ENCODE measurements around the gene ARHGAP32. TPM values are rescaled to one million over a fixed set of nuclear protein-coding genes. Genes with fewer than 3 reads are reported as not detected.
A peak's percentile ranks its signal among the peaks of the same experiment; 100 is the strongest.

Gene ARHGAP32
- total RNA-seq, 2 experiments from 2014 or later: 8.7 to 10.0 TPM

DNA sequence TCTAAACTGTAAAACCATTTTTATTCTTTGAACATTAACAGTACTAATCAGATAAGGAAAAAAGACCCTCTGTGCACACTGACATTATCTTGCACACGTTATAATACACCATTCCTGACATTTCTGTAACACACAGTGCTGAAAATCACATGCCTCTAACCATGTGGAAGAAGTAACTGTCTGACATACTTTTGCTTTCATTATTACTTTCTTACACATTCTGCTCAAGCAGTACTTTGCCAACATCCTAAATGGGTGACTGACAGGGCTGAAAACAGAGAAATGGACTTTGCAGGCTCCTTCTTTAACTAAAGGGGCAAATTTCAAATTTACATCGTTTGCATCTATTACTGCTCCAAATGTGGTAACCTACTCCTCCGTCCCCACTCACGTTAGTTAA is 226.6 kb downstream of the ARHGAP32 start:
- ATAC-seq (ENCODE audit: poor library complexity) (no peak), DNase-seq (peak in 1 of 14 experiments; percentile 35)
- Histone ChIP-seq H3K36me3 (ENCODE audit: insufficient read depth, low read length) (peaks cover 3% of the 10 kb centered on the region), H3K4me3 (ENCODE audit: low read length) (no peak overlapping the region), H3K9me3 (ENCODE audit: control insufficient read depth in 1 of 2, insufficient read depth in 1 of 2, low read length in 2 of 2) (no peaks in the 10 kb centered on the region), H3K27me3 (ENCODE audit: control insufficient read depth in 1 of 2, insufficient read depth in 2 of 2, low read length in 2 of 2) (no peaks in the 10 kb centered on the region), H3K27ac (ENCODE audit: low read depth in 1 of 2, low read length in 2 of 2) (no peak overlapping the region), H3K4me1 (ENCODE audit: insufficient read depth, low read length) (peaks cover under 1% of the 10 kb centered on the region)
- Mint-ChIP-seq H3K4me1 (ENCODE audit: low read depth) (peaks cover 15% of the 10 kb centered on the region), H3K9me3 (no peaks in the 10 kb centered on the region), H3K27me3 (no peaks in the 10 kb centered on the region), H3K27ac (no peak overlapping the region), H3K36me3 (ENCODE audit: low read depth) (peaks cover 19% of the 10 kb centered on the region), H3K4me3 (no peak overlapping the region)
- CTCF ChIA-PET: no interaction called here
- TF ChIP-seq, protein P1, sequence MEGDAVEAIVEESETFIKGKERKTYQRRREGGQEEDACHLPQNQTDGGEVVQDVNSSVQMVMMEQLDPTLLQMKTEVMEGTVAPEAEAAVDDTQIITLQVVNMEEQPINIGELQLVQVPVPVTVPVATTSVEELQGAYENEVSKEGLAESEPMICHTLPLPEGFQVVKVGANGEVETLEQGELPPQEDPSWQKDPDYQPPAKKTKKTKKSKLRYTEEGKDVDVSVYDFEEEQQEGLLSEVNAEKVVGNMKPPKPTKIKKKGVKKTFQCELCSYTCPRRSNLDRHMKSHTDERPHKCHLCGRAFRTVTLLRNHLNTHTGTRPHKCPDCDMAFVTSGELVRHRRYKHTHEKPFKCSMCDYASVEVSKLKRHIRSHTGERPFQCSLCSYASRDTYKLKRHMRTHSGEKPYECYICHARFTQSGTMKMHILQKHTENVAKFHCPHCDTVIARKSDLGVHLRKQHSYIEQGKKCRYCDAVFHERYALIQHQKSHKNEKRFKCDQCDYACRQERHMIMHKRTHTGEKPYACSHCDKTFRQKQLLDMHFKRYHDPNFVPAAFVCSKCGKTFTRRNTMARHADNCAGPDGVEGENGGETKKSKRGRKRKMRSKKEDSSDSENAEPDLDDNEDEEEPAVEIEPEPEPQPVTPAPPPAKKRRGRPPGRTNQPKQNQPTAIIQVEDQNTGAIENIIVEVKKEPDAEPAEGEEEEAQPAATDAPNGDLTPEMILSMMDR (IDR thresholded peaks at IDR 0.05): no peak
- POLR2A ChIA-PET: no interaction called here
- intact Hi-C loops (cut with DNase I, micrococcal nuclease): no loop called here

DNA sequence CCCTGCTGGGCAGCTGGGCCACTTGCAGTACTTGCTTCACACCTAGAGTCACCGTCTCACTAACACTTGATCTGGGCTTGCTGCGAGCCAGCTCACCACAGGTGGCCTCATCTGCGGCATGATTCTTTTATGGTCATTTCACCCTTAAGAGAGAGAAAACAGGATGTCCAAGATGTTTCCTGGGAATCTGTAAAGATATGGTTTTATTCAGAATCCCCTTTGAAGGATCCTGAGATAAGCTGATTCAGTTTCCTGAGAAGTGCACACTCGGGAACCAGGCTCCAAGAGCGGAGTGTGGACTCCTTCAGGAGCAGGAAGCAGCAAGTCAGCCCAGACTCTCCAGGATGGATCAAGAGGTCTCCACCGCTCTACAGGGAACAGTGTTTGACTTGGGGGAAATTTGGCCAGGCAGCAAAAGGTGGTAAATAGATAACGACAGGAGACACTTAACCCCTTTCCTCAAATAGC is 227.6 kb downstream of the ARHGAP32 start:
- ChIA-PET CTCF (no interaction called here), POLR2A (no interaction called here)
- intact Hi-C loops (cut with DNase I, micrococcal nuclease): no loop called here
- H3K27ac ChIP-seq (ENCODE audit: low read depth in 1 of 2, low read length in 2 of 2): no peak overlapping the region
- DNase-seq (no peak), ATAC-seq (ENCODE audit: poor library complexity) (no peak)
- no peaks in the 10 kb centered on the region for H3K4me1 ChIP-seq (ENCODE audit: insufficient read depth, low read length)
- TF ChIP-seq, protein P1 (IDR thresholded peaks at IDR 0.05): no peak
- Mint-ChIP-seq H3K27ac (no peak overlapping the region), H3K27me3 (no peaks in the 10 kb centered on the region), H3K4me3 (no peak overlapping the region), H3K4me1 (ENCODE audit: low read depth) (peaks cover 15% of the 10 kb centered on the region), H3K36me3 (ENCODE audit: low read depth) (peaks cover 9% of the 10 kb centered on the region), H3K9me3 (no peaks in the 10 kb centered on the region)
- H3K27me3 ChIP-seq (ENCODE audit: control insufficient read depth in 1 of 2, insufficient read depth in 2 of 2, low read length in 2 of 2): no peaks in the 10 kb centered on the region
- H3K36me3 ChIP-seq (ENCODE audit: insufficient read depth, low read length): no peaks in the 10 kb centered on the region
- no peaks in the 10 kb centered on the region for H3K9me3 ChIP-seq (ENCODE audit: control insufficient read depth in 1 of 2, insufficient read depth in 1 of 2, low read length in 2 of 2)
- H3K4me3 ChIP-seq (ENCODE audit: low read length): no peak overlapping the region

DNA sequence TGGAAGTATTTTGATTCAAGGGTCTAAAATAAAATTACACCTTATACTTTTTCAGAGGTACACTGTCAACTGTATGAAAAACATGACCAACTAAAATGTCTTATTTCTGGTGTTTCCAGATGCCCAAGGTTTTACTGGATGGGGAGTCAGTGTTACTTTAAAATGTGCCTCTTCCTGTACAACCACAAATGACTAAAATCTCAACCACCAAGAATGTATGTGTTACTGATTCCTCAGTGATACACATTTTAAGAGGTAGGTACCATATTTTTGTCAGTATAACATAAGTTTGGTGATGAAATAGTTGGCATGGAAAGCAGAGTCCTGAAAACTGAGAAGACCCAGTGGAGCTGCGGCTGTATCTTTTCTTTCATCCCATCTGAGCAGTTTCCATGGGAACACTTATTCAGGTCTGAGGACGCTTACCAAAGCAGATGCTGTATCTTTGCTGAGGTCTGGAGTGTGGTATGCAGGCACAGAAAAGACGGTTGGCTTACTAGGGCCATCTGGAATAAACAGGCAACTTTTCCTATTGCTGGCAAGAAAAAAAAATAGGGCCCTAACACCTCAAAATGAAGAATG is 228.3 kb downstream of the ARHGAP32 start:
- Histone ChIP-seq H3K36me3 (ENCODE audit: insufficient read depth, low read length) (no peaks in the 10 kb centered on the region), H3K27me3 (ENCODE audit: control insufficient read depth in 1 of 2, insufficient read depth in 2 of 2, low read length in 2 of 2) (no peaks in the 10 kb centered on the region), H3K4me1 (ENCODE audit: insufficient read depth, low read length) (no peaks in the 10 kb centered on the region), H3K27ac (ENCODE audit: low read depth in 1 of 2, low read length in 2 of 2) (no peak overlapping the region), H3K9me3 (ENCODE audit: control insufficient read depth in 1 of 2, insufficient read depth in 1 of 2, low read length in 2 of 2) (no peaks in the 10 kb centered on the region), H3K4me3 (ENCODE audit: low read length) (no peak overlapping the region)
- no peak overlapping the region for H3K27ac Mint-ChIP-seq
- peaks cover 15% of the 10 kb centered on the region for H3K4me1 Mint-ChIP-seq (ENCODE audit: low read depth)
- peaks cover 8% of the 10 kb centered on the region for H3K36me3 Mint-ChIP-seq (ENCODE audit: low read depth)
- POLR2A ChIA-PET: no interaction called here
- ATAC-seq (ENCODE audit: poor library complexity) (no peak), DNase-seq (peak in 1 of 14 experiments; percentile 11)
- CTCF ChIA-PET: no interaction called here
- no peak overlapping the region for H3K4me3 Mint-ChIP-seq
- H3K27me3 Mint-ChIP-seq: no peaks in the 10 kb centered on the region
- intact Hi-C loops (cut with DNase I, micrococcal nuclease): no loop called here
- TF ChIP-seq, protein P1 (IDR thresholded peaks at IDR 0.05): no peak
- H3K9me3 Mint-ChIP-seq: no peaks in the 10 kb centered on the region
